Loucy (cell line): Measurements from ENCODE around the gene SEMA4F.

Source experiments
- H2AFZ ChIP-seq: fragments of 200-600 bp; sonication (generic); 2 replicates; pipeline ENCODE4 v1.6.0; 2016; ENCODE audit warnings: antibody characterized with exemption, mild to moderate bottlenecking, low read length, moderate library complexity
- H3F3A ChIP-seq: fragments of 200-600 bp; 2 replicates; pipeline ENCODE4 v1.6.0; 2016; ENCODE audit warnings: antibody characterized with exemption, low read depth, mild to moderate bottlenecking
- H3K27me3 ChIP-seq: fragments of 200-600 bp; sonication (generic); 2 replicates; pipeline ENCODE4 v1.6.1; 2014; ENCODE audit warnings: low read length, mild to moderate bottlenecking; ENCODE audit not compliant: insufficient read depth, poor library complexity, severe bottlenecking
- H3K36me3 ChIP-seq: fragments of 200-600 bp; sonication (generic); 2 replicates; pipeline ENCODE4 v1.6.1; 2016; ENCODE audit warnings: low read length; ENCODE audit not compliant: insufficient read depth
- H3K4me1 ChIP-seq: fragments of 200-600 bp; sonication (generic); 2 replicates; pipeline ENCODE4 v1.5.1; 2014; ENCODE audit warnings: low read length, mild to moderate bottlenecking; ENCODE audit not compliant: insufficient read depth, poor library complexity, severe bottlenecking
- H3K4me2 ChIP-seq: fragments of 200-600 bp; sonication (generic); 2 replicates; pipeline ENCODE4 v1.6.0; 2014; ENCODE audit warnings: antibody characterized with exemption, low read length, low read depth, mild to moderate bottlenecking; ENCODE audit not compliant: poor library complexity, severe bottlenecking
- H3K4me3 ChIP-seq: fragments of 200-600 bp; sonication (generic); 2 replicates; pipeline ENCODE4 v1.5.1; 2014; ENCODE audit warnings: low read length, mild to moderate bottlenecking, mixed read lengths; ENCODE audit not compliant: poor library complexity, severe bottlenecking
- H3K79me2 ChIP-seq: fragments of 200-600 bp; sonication (generic); 2 replicates; pipeline ENCODE4 v1.6.1; 2014; ENCODE audit warnings: low read length; ENCODE audit not compliant: insufficient read depth
- H3K9ac ChIP-seq: fragments of 200-600 bp; sonication (generic); 2 replicates; pipeline ENCODE4 v1.6.0; 2014; ENCODE audit warnings: mild to moderate bottlenecking, low read depth, low read length, moderate library complexity; ENCODE audit not compliant: poor library complexity, severe bottlenecking
- H3K9me2 ChIP-seq: fragments of 200-600 bp; sonication (generic); replicated peaks from 2 replicates; pipeline ENCODE4 v1.6.1; 2016; ENCODE audit warnings: low read depth, low read length, mixed read lengths
- H3K9me3 ChIP-seq: fragments of 200-600 bp; sonication (generic); 2 replicates; pipeline ENCODE4 v1.6.1; 2014; ENCODE audit warnings: mild to moderate bottlenecking, antibody characterized with exemption, low read length, low read depth; ENCODE audit not compliant: insufficient read depth
- H4K20me1 ChIP-seq: fragments of 200-600 bp; sonication (generic); 2 replicates; pipeline ENCODE4 v1.6.0; 2014; ENCODE audit warnings: antibody characterized with exemption, low read length, mild to moderate bottlenecking; ENCODE audit not compliant: insufficient read depth, poor library complexity, severe bottlenecking
- EZH2phosphoT487 ChIP-seq: fragments of 200-600 bp; IDR thresholded peaks from 2 replicates; pipeline ENCODE4 v1.6.1; 2018; ENCODE audit warnings: antibody characterized with exemption, mild to moderate bottlenecking, moderate library complexity, borderline replicate concordance
- TF ChIP-seq, protein P1 (sequence below): fragments of 200-600 bp; sonication (generic); conservative IDR thresholded peaks from 2 replicates; pipeline ENCODE4 v1.5.1; 2014; ENCODE audit warnings: mild to moderate bottlenecking, antibody characterized with exemption, low read length

The SEMA4F gene

DNA sequence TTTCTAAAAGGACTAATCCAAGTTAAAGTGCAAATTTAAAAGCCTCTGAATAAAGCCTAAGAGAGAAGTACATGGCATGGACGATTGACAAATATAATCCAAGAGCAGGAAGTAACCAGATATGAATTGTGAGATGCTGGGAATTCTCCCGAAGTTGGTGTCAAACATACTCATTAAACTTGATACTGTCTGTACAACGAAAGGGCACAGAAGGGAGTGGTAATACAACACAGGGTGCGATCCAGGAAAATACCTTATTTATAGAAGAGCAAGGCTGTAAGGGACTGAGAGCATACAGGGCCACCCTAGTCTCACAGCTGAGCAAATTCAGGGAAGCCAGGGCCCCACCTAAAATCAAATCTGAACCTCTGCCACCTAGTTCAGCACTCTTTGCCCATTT is 41.6 kb downstream of the SEMA4F start:
- H3K4me3 ChIP-seq, result no peak overlapping the region
- H3K4me2 ChIP-seq, result no peak overlapping the region
- no peaks in the 10 kb centered on the region for H3K36me3 ChIP-seq
- no peaks in the 10 kb centered on the region for H3F3A ChIP-seq
- TF ChIP-seq, protein P1, sequence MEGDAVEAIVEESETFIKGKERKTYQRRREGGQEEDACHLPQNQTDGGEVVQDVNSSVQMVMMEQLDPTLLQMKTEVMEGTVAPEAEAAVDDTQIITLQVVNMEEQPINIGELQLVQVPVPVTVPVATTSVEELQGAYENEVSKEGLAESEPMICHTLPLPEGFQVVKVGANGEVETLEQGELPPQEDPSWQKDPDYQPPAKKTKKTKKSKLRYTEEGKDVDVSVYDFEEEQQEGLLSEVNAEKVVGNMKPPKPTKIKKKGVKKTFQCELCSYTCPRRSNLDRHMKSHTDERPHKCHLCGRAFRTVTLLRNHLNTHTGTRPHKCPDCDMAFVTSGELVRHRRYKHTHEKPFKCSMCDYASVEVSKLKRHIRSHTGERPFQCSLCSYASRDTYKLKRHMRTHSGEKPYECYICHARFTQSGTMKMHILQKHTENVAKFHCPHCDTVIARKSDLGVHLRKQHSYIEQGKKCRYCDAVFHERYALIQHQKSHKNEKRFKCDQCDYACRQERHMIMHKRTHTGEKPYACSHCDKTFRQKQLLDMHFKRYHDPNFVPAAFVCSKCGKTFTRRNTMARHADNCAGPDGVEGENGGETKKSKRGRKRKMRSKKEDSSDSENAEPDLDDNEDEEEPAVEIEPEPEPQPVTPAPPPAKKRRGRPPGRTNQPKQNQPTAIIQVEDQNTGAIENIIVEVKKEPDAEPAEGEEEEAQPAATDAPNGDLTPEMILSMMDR, result no peak
- no peak for TF ChIP-seq EZH2phosphoT487
- H2AFZ ChIP-seq, result no peak overlapping the region
- no peaks in the 10 kb centered on the region for H4K20me1 ChIP-seq
- no peaks in the 10 kb centered on the region for H3K4me1 ChIP-seq
- H3K9me3 ChIP-seq, result no peaks in the 10 kb centered on the region
- no peaks in the 10 kb centered on the region for H3K27me3 ChIP-seq
- H3K79me2 ChIP-seq, result no peaks in the 10 kb centered on the region
- no peaks in the 10 kb centered on the region for H3K9me2 ChIP-seq
- no peak overlapping the region for H3K9ac ChIP-seq

DNA sequence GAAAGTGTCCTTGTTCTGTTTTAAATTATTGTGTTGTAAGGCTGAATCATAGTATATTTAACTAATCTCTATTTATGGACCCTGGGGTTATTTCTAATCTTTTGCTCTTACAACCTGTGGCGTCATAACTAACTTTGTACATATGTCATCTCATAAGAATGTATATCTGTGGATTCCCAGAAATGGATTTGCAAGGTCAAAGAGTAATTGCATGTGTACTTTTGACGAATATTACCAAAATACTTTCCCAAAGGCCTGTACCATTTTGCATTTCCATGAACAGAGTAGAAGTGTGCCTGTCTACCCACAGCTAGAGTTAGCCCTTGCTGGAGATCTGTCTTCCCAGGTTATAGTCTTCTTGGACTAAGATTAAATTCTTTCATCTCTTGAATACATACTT is 42.8 kb downstream of the SEMA4F start:
- no peak overlapping the region for H2AFZ ChIP-seq
- H3K9me3 ChIP-seq, result no peaks in the 10 kb centered on the region
- H3K4me3 ChIP-seq, result no peak overlapping the region
- H3K79me2 ChIP-seq, result no peaks in the 10 kb centered on the region
- H3K4me2 ChIP-seq, result no peak overlapping the region
- no peaks in the 10 kb centered on the region for H4K20me1 ChIP-seq
- H3K9ac ChIP-seq, result no peak overlapping the region
- no peaks in the 10 kb centered on the region for H3K36me3 ChIP-seq
- no peak for TF ChIP-seq EZH2phosphoT487
- TF ChIP-seq, protein P1, result no peak
- no peaks in the 10 kb centered on the region for H3K4me1 ChIP-seq
- no peaks in the 10 kb centered on the region for H3K9me2 ChIP-seq
- no peaks in the 10 kb centered on the region for H3F3A ChIP-seq
- no peaks in the 10 kb centered on the region for H3K27me3 ChIP-seq

- no peak for TF ChIP-seq EZH2phosphoT487
- TF ChIP-seq, protein P1, result no peak
- H3K4me3 ChIP-seq, result no peak overlapping the region
- no peak overlapping the region for H3K4me2 ChIP-seq
Measured at GRCh38 chr2:74700643-74701372, 46.8 kb downstream of the SEMA4F start.

More at GRCh38 chr2:74700643-74701372, 46.8 kb downstream of the SEMA4F start:
- no peaks in the 10 kb centered on the region for H3K79me2 ChIP-seq
- H4K20me1 ChIP-seq, result no peaks in the 10 kb centered on the region
- no peaks in the 10 kb centered on the region for H3K4me1 ChIP-seq
- H2AFZ ChIP-seq, result no peak overlapping the region
- no peaks in the 10 kb centered on the region for H3F3A ChIP-seq
- no peaks in the 10 kb centered on the region for H3K9me3 ChIP-seq
- H3K36me3 ChIP-seq, result no peaks in the 10 kb centered on the region
- no peaks in the 10 kb centered on the region for H3K27me3 ChIP-seq
- H3K9ac ChIP-seq, result no peak overlapping the region
- no peaks in the 10 kb centered on the region for H3K9me2 ChIP-seq
